ENCODE data around the gene ANKUB1.

ANKUB1 gene

GRCh38 chr3:149713730-149714654, 78.4 kb downstream of the ANKUB1 start:
- no peak overlapping the region for H3K4me3 ChIP-seq (ENCODE audit: low read depth, low read length)
- no peaks in the 10 kb centered on the region for H3K9me3 ChIP-seq (ENCODE audit: control insufficient read depth, low read length)
- H3K9ac ChIP-seq: no peak overlapping the region
- H3K4me1 ChIP-seq: peaks cover 4% of the 10 kb centered on the region
- no peaks in the 10 kb centered on the region for H3K79me2 ChIP-seq
- no peak for TF ChIP-seq CTCF (IDR thresholded peaks at IDR 0.05)
- H3K27ac ChIP-seq: no peak overlapping the region
- H3K4me2 ChIP-seq (ENCODE audit: low read length): no peak overlapping the region
- no peaks in the 10 kb centered on the region for H3K36me3 ChIP-seq (ENCODE audit: control insufficient read depth, insufficient read depth, low read length)
- no peak overlapping the region for H2AFZ ChIP-seq
- H3K27me3 ChIP-seq (ENCODE audit: control insufficient read depth, insufficient read depth, low read length): no peaks in the 10 kb centered on the region

Measured in parathyroid adenoma (tissue), 2 donors.